Measurements from ENCODE around the gene C19orf38. TPM values are rescaled to one million over a fixed set of nuclear protein-coding genes. Genes with fewer than 3 reads are reported as not detected.
"Not testable (repeated sequence)": the region's sequence is repeated elsewhere in the genome, so short reads cannot be mapped to it uniquely, and the experiment has no call there.

C19orf38 gene
- total RNA-seq, 2 experiments from 2014 or later = 1.8 to 2.1 TPM

- ChIA-PET CTCF (no interaction called here), POLR2A (interaction anchor here (0.9 kb wide), 1 partner anchor 33 kb away, joined by 4 read pairs; the partner anchor contains the start of gene TMED1)
- no peaks in the 10 kb centered on the region for H3K9me3 Mint-ChIP-seq
- Histone ChIP-seq H3K4me1 (ENCODE audit: insufficient read depth, low read length) (peaks cover 34% of the 10 kb centered on the region), H3K27ac (ENCODE audit: low read depth in 1 of 2, low read length in 2 of 2) (no peak overlapping the region), H3K4me3 (ENCODE audit: low read length) (no peak overlapping the region), H3K36me3 (ENCODE audit: insufficient read depth, low read length) (no peaks in the 10 kb centered on the region), H3K27me3 (ENCODE audit: control insufficient read depth in 1 of 2, insufficient read depth in 2 of 2, low read length in 2 of 2) (no peaks in the 10 kb centered on the region), H3K9me3 (ENCODE audit: control insufficient read depth in 1 of 2, insufficient read depth in 1 of 2, low read length in 2 of 2) (no peaks in the 10 kb centered on the region)
- no peaks in the 10 kb centered on the region for H3K36me3 Mint-ChIP-seq (ENCODE audit: low read depth)
- DNase-seq = peak in 1 of 14 experiments; percentile 49
- H3K4me3 Mint-ChIP-seq = peak overlapping the region; percentile 54
- H3K27ac Mint-ChIP-seq = no peak overlapping the region
- H3K4me1 Mint-ChIP-seq (ENCODE audit: low read depth) = peaks cover 24% of the 10 kb centered on the region
- no peak for TF ChIP-seq CTCF (IDR thresholded peaks at IDR 0.05)
- intact Hi-C loops (cut with DNase I, micrococcal nuclease) = no loop called here
- ATAC-seq (ENCODE audit: poor library complexity) = no peak
- no peaks in the 10 kb centered on the region for H3K27me3 Mint-ChIP-seq
Measured at GRCh38 chr19:10868872-10869547, 20.8 kb downstream of the C19orf38 start.

- H3K36me3 Mint-ChIP-seq (ENCODE audit: low read depth); CTCF ChIA-PET; H3K27me3 ChIP-seq (ENCODE audit: control insufficient read depth in 1 of 2, insufficient read depth in 2 of 2, low read length in 2 of 2); H3K36me3 ChIP-seq (ENCODE audit: insufficient read depth, low read length); ATAC-seq (ENCODE audit: poor library complexity); H3K4me3 ChIP-seq (ENCODE audit: low read length); H3K9me3 ChIP-seq (ENCODE audit: control insufficient read depth in 1 of 2, insufficient read depth in 1 of 2, low read length in 2 of 2); POLR2A ChIA-PET; H3K9me3 Mint-ChIP-seq; H3K27me3 Mint-ChIP-seq; H3K27ac ChIP-seq (ENCODE audit: low read depth in 1 of 2, low read length in 2 of 2); H3K27ac Mint-ChIP-seq: not testable (repeated sequence)
- H3K4me3 Mint-ChIP-seq = peak overlapping the region; percentile 20
- intact Hi-C loops (cut with DNase I, micrococcal nuclease) = loop anchor here (2.0 to 10.0 kb wide), 3 partner anchors 55 to 507 kb away; partner anchors contain the start of genes CDKN2D (in 1 of the 2), TIMM29 (in 1 of the 2) and YIPF2 (in 1 of the 2)
- peaks cover 26% of the 10 kb centered on the region for H3K4me1 ChIP-seq (ENCODE audit: insufficient read depth, low read length)
- peak in 2 of 14 experiments; percentile 20 to 50 for DNase-seq
- peaks cover 18% of the 10 kb centered on the region for H3K4me1 Mint-ChIP-seq (ENCODE audit: low read depth)
Measured at GRCh38 chr19:10869872-10870311, 21.7 kb downstream of the C19orf38 start.

- peaks cover 18% of the 10 kb centered on the region for H3K4me1 Mint-ChIP-seq (ENCODE audit: low read depth)
- ChIA-PET CTCF (interaction anchor here (0.6 to 1.2 kb wide), 3 partner anchors 34 to 169 kb away, joined by 3 to 4 read pairs (median 3); partner anchors contain the start of genes QTRT1 and TMED1), POLR2A (interaction anchor here (0.5 to 2.5 kb wide), 8 partner anchors 33 to 305 kb away, joined by 3 to 21 read pairs (median 3); partner anchors contain the start of genes DNM2, KRI1 and TMED1)
- ATAC-seq (ENCODE audit: poor library complexity) = no peak
- Histone ChIP-seq H3K4me3 (ENCODE audit: low read length) (peak overlapping the region; percentile 44), H3K27me3 (ENCODE audit: control insufficient read depth in 1 of 2, insufficient read depth in 2 of 2, low read length in 2 of 2) (no peaks in the 10 kb centered on the region), H3K4me1 (ENCODE audit: insufficient read depth, low read length) (peaks cover 26% of the 10 kb centered on the region), H3K27ac (ENCODE audit: low read depth in 1 of 2, low read length in 2 of 2) (peak overlapping the region in 1 of 2 donors; percentile 57), H3K9me3 (ENCODE audit: control insufficient read depth in 1 of 2, insufficient read depth in 1 of 2, low read length in 2 of 2) (no peaks in the 10 kb centered on the region), H3K36me3 (ENCODE audit: insufficient read depth, low read length) (no peaks in the 10 kb centered on the region)
- peak overlapping the region; percentile 76 for H3K4me3 Mint-ChIP-seq
- H3K9me3 Mint-ChIP-seq = no peaks in the 10 kb centered on the region
- H3K27ac Mint-ChIP-seq = peak overlapping the region; percentile 54
- DNase-seq = peak in 1 of 14 experiments; percentile 7
- no peak for TF ChIP-seq CTCF (IDR thresholded peaks at IDR 0.05)
- no peaks in the 10 kb centered on the region for H3K36me3 Mint-ChIP-seq (ENCODE audit: low read depth)
- H3K27me3 Mint-ChIP-seq = no peaks in the 10 kb centered on the region
- intact Hi-C loops (cut with DNase I, micrococcal nuclease) = loop anchor here (2.0 to 10.0 kb wide), 3 partner anchors 54 to 507 kb away; partner anchors contain the start of genes CDKN2D (in 1 of the 2), TIMM29 (in 1 of the 2) and YIPF2 (in 1 of the 2)
Measured at GRCh38 chr19:10870501-10870954, 22.3 kb downstream of the C19orf38 start.
